GM21360 (cell line): Measurements from ENCODE around the gene WNT6.

Source experiments
- ATAC-seq: cut with Tn5 transposase; IDR thresholded peaks from one replicate; pipeline ENCODE4 v1.9.1; 2021; ENCODE audit warnings: mild to moderate bottlenecking, moderate library complexity; ENCODE audit not compliant: unreplicated experiment

The WNT6 gene

DNA sequence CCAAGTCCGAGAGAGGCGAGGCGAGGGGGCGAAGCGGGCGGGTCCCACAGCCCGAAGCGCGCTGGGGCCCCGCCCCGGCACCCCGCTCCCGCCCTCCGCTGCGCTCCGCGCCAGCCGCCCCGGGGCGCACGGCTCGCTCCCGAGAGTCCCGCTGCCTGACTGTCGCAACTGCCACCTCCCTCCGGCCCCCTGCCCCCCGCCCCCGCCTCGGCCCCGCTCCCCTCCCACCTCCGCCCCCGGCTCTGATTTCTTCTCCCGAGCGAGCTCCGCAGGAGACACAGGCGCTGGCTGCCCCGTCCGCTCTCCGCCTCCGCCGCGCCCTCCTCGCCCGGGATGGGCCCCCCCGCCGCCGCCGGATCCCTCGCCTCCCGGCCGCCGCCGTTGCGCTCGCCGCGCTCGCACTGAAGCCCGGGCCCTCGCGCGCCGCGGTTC, at the start of gene WNT6:
WNT6 (plus strand) TSS at position 250 of the 432 bp plus-strand sequence. CDS start 233 bp downstream, outside the sequence.
- ATAC-seq = no peak

DNA sequence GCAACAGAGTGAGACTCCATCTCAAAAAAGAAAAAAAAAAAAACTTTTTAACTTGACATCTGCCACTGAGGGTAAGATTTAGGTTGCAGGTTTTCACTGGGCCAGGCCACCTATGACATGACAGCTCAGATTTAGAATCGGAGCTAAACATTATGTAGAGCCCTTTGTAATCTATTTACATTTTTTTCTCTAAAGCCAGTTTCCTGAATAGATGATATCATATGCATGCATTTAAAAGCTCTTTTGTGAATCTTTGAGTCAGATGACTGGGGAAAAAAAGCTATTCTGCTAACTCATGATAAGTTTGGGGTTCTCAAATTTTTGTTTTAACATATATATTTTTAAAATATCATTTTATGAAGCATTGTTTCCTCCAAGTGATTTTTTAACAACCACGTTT, 49.3 kb upstream of the WNT6 start:
- no peak for ATAC-seq

DNA sequence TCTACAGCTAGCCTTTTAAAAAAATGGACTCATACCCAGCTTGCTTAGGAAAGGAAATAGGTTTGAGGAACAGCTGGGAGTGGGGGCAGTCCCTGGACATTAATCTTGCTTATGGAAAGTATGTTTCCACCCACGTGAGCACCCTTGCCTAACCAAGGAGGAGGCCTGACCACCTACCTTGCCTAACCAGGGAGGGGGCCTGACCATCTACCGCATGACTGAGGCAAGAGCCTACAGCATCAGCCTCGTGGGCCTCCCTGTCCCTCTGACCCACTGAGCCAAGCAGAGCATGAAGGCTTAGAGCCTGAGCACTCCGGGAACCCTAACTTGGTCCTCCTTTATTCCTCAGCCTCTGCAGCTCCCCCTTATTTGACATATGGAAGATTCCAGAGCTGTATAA, 48.2 kb upstream of the WNT6 start:
- ATAC-seq = no peak

DNA sequence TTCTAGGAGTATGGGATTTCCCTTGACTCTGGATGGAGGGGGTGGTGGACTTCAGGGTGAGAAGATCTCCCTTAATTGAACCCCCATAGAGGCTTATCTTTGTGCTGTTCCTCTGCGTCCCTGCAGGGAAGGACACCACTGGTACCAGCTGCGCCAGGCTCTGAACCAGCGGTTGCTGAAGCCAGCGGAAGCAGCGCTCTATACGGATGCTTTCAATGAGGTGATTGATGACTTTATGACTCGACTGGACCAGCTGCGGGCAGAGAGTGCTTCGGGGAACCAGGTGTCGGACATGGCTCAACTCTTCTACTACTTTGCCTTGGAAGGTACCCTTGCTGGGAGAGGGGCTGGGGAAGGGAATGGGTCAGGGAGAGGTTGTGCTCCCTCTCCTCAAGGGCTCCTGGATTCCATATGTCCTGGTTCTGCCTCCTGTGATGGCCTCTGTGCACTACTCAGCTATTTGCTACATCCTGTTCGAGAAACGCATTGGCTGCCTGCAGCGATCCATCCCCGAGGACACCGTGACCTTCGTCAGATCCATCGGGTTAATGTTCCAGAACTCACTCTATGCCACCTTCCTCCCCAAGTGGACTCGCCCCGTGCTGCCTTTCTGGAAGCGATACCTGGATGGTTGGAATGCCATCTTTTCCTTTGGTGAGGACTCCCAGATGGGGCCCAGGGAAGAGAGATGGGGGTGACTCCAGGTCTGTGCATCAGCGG, 47.3 kb upstream of the WNT6 start:
- ATAC-seq = no peak

DNA sequence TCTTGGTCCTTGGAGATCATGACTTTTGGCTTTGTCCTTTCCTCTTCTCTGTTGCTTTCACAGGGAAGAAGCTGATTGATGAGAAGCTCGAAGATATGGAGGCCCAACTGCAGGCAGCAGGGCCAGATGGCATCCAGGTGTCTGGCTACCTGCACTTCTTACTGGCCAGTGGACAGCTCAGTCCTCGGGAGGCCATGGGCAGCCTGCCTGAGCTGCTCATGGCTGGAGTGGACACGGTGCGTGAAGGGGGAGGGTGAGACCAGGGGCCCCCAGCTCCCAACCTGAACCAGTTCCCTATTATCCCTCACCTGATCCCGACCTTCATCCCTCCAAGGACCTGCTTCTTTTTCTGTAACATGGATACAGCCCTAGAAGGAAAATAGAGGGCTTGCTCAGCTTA, 46.7 kb upstream of the WNT6 start:
- ATAC-seq = no peak

DNA sequence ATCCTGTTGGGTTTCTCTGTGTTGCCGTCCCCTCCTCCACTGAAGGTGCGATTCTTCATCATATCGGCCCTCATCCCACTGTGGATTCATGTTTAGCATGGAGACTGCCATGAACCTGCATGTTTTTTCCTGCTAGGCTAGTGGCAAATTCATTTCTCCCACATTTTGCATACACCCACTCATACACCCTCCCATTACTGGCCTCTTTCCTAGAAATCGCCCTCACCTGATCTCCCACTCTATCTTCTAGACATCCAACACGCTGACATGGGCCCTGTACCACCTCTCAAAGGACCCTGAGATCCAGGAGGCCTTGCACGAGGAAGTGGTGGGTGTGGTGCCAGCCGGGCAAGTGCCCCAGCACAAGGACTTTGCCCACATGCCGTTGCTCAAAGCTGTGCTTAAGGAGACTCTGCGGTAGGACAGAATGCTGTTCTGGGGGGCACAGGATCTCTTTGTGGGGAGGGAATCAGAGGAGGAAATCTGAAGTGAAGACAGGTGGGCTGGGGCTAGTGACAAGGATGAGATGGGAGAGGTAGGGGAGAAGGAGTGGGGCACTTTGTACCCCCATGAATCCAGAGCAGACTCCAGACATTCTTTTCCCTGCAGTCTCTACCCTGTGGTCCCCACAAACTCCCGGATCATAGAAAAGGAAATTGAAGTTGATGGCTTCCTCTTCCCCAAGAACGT, 45.7 kb upstream of the WNT6 start:
- ATAC-seq = no peak

DNA sequence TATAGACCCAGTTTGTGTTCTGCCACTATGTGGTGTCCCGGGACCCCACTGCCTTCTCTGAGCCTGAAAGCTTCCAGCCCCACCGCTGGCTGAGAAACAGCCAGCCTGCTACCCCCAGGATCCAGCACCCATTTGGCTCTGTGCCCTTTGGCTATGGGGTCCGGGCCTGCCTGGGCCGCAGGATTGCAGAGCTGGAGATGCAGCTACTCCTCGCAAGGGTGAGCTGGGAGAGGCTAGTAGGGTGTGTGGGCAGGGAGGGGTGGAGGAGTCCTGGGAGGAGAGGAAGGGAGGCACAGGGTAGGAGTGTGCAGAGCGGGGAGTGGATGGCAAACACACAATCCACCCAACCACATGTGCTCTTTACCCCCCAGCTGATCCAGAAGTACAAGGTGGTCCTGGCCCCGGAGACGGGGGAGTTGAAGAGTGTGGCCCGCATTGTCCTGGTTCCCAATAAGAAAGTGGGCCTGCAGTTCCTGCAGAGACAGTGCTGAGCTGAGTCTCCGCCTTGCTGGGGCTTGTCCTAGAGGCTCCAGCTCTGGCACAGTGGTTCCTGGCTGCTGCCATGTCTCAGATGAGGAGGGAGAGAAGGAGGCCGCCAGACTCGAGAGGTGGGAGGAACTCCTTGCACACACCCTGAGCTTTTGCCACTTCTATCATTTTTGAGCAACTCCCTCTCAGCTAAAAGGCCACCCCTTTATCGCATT, 44.9 kb upstream of the WNT6 start:
- no peak for ATAC-seq

DNA sequence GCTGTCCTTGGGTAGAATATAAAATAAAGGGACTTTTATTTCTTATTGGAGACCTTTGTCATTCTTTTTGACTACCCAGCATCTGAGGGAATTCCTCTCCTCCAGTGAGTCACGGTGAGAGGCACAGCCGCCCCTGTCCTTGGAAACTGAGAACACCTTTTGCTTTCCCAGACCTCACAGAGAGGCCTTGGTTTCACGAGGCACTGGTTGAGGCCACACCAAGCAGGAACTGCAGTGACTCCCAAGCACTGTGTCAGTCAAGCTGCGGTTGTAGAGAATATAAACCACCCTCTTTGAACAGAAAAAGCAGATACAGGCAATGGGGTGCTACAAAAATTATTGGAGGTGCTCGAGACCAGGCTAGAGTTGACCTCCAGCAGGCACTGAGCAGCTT, 44.4 kb upstream of the WNT6 start:
- ATAC-seq = no peak

DNA sequence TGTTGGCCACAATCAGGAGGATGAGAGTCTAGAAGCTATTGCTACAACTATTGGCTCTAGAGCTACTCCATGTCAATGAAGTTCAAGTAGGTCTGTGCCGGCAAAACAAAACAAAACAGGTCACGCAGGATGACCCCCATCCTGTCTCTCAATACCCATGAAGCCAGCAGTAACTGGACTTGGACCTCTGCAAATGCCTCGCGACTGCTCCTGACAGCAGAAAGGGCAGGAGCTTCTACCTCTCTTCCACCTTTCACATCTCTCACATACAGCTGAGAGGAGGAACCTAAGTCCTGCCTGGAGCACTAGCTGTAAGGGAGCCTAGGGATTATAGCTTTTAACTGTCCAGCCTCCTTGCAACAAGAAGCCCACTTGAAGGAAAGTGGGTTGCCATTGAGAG, 44.0 kb upstream of the WNT6 start:
- no peak for ATAC-seq

DNA sequence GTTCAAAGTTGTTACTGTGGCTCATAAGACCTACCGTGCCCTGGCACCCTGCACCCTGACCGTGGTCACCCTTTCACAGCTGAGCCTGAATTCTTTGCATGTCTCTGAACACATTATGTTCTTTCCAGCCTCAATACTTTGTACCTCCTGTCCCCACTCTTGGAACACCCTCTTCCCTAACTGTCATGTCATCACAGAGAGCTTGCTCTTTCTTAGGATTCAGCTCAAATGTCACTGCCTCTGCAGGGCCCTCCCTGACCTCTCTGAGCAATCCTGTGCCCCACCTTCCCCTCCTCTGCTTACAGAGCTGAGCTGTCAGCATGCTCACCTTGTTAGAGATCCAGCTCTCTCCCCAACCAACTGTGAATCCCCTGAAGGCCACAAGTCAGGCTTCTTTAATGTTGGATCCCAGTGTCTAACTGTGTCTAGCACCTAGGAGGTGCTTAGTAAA, 43.0 kb upstream of the WNT6 start:
- ATAC-seq = no peak

DNA sequence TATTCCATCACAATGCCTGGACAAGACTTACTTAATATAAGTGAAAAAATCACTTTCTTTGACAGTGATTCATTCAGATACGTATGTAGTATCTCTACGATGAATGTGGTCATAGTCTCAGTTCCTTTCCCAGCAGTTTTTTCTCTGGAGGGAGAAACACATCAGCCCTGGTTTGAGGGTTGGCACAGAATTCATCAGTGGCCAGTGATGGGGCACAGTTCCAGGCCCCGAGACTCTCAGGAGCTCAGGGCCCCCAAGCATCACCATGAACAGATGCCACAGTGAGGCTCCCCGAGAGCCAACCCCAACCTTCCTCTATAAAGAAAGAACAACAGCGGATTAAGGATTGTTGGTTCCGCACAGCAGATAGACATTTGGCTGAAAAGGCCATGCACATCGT, 40.5 kb upstream of the WNT6 start:
- ATAC-seq = no peak

DNA sequence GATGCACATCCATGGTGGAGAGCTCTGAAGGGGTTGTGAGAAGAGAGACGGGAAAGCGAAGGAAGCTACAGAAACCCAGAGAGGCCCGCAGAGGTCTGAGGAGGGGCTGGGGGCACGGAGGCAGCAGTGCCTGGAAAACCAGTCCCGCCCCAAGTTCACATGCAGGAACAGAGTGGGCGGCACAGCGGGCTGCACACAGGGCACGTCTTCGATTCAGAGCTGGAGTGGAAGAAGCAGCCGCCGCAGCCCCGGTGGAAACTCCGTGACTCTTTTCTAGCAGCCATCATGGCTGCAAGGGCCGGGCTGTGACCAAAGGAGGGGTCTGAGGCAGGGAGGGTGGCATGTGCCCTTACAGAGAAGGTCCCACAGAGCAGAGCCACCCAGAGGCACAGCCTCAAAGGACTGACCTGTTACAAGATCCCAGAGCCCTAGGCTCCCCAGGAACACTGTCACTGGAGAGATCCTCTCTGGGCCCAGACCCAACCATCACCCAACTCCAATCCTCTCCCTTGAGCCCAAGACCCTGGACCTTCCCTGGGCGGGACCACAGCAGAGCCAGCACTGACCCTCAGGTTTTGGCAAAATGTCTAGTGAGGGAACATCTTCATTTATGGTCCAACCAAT, 38.7 kb upstream of the WNT6 start:
- ATAC-seq = no peak

DNA sequence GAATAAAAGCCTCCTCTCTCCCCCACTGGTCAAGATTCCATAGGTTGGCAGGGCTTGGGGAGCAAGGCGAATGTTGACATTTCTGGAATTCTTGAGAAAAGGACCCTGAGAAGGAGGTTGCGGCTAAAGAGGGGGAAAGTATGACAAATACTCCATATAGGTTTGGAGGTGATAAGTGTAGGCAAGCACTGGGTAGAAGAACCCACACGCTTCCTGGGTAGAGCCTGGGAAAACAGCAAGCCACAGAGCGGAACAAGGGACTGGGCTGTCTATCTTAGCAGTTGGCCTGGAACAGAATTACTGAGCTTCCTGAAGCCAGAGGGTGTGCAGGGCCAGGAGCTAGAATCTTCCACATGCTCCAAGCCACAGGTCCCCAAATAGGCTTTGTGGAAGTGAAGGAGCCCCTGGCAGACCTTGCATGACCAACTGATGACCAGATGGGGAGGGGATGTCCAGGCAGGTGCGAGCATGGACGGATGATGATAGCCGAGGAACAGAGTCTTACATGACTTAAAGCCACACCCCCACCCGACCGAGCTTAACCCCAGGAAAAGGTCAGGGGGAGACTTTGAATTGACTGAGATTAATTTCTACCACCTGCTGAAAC, 37.9 kb upstream of the WNT6 start:
- no peak for ATAC-seq

DNA sequence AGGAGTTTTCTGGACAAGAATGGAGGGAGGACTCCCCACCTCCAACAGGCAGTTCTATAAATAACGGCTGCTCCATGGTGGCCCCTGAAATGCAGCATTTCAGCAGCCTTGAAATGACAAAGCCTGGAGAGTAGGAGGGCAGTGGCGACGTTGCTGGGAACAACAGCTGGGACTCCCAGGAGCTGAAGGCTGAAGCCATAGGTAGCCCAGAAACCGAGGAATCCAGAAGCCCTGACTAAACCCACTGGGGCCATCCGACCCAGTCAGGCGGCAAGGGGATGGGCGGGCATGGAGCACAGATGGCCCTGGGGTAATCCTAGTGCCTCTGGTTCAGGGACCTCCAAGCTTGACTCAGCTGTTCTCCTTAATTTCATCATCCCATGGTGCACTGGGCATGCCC, 37.0 kb upstream of the WNT6 start:
- no peak for ATAC-seq

DNA sequence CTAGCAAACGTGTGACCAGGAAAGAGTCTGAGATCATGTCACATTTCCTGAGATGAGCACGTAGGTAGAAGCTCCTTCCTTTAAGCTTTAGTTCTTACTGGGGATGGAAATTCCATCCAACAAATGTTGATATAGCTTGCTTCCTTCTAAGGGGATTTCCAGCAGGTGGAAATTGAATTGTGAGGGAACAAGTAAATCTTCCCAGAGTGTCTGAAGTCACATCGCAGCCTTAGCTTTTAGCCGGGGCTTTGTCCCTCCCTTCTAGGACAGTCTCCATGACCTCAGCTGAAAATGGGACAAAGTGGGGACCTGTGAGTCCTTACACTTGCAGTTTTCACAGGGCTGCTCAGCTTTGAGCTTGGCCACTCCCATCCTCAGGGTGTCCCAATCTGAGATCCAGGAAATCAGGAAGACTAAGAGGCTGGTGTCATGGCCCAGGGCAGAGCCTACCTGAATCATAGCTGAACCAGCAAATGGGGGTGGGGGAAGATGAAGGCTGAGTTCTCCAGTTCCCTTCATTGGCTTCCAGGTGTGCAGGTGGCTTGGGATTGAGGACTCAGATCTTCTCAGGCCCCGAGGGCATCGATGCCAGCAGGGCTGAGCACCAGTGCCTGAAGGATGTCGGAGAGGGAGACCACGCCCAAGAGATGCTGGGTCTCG, 36.3 kb upstream of the WNT6 start:
- ATAC-seq = no peak

DNA sequence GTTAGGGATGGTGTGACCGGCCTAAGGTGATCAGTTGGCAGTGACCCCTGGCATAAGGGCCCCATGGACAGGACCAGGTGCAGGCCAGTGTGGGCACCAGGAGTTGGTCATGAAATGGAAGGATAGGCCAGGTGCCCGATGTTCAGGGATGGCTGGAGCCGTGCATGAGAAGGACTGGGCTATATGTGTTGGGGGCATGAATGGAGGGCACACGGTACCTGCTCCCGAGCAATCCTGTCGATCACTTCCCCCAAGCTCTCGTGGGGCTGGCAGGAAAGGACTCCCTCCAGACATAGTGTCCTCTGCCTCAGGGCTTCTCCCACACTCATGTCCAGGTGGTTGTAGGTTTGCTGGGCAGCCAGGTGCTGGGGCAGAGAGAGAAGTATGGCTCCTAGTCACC, 35.6 kb upstream of the WNT6 start:
- no peak for ATAC-seq

DNA sequence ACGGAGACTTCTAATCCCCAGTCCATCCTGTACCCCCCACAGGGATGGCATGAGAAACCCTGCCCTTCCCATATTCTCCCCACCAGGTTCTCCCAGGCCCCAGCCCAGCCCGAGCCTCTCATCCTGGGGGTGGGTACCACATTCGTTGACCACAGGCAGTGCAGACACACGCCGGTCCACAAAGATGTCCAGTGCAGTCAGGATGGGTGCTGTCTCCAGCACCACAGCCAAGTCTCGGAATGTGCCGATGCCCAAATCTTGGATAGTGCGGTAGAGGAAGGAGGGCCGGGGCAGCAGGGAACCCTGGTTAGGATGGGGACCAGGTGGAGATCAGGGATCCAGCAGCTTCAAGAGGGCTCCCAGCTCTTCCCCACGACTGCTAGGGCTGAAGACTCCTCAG, 32.8 kb upstream of the WNT6 start:
- ATAC-seq = no peak

DNA sequence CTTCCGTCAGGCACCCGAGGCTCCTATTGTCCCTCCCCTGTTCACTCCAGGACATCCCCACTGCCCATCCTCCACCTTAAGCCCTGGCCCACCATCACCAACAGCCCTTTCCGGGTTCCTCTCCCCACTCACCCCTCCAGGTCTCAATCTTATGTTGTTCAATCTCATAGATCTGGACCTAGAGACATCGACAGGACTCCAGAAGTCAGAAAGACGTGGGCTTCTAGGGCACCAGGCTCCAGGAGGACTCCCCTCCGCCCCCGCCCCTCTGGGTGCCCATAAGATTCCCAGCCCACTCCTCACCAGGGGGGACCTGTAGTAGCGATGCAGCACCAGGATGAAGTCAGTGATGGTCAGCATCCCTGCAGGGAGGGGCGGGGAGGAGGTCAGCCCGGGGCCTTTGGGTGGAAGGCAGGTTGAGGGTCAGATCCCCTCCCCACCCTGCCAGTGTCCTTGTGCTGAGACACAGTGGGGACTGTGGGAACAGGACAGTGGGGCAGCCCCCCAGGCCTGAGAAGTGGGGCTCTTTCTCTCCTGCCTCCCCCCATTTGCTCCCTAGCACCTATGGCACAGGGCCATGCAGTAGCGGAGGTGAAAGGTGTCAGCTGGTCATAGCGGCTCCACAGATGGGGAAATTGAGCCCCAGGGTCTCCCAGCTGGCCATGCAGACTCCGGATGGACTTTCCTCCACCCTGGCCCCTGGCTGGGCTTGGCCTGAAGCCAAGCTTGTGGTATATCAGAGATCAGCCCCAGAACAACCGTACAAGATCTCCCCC, 31.7 kb upstream of the WNT6 start:
- ATAC-seq = no peak

DNA sequence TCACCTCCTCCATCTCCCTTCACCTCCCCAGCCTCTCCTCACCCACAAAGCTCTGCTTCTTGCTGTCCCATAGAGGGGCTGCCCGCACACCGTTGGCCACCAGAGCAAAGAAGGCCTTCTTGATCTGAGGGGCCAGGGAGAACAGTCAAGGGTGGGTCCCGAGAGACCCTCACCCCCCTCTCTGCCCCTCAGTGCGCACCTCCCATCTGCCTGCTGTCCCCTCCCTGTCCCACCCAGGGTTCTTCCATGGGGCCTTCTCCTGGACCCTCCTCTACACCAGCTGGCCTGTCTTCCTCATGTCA, 31.2 kb upstream of the WNT6 start:
- ATAC-seq = no peak

DNA sequence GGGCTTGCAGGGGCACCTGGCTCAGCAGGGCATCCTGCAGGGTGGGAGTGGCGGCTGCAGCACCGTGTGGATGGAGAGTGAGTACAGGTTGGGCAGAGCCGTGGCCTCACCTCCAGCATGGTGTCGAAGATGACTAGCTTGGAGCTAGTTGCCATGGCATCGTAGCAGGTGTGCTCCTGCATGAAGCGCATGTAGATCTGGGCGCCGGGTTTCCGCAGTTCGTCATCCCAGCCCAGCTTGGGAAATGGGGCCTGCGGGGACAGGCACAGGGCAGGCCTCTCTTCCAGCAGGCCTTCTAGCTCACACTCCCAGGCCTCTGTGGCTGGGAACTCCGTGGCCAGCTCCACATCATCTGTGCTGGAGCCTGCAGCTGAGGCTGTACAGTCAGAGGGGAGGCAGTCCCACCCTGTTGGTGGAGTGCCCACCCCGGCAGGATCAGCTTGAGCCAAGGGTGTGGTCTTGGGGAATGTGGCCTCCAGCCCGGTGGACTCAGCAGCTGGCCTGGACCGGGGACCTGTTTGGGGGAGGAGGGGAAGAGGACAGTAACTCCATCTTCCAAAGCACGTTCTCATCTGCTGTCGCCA, 29.6 kb upstream of the WNT6 start:
- ATAC-seq = no peak
